ENCODE measurements around the gene MS4A4E. TPM values are rescaled to one million over a fixed set of nuclear protein-coding genes. Genes with fewer than 3 reads are reported as not detected.

MS4A4E gene
- total RNA-seq, 1 donor: not detected

GRCh38 chr11:60150279-60150678 is 92.7 kb downstream of the MS4A4E start:
- DNase-seq (ENCODE audit: low read depth): no peak
- TF ChIP-seq CTCF (IDR thresholded peaks at IDR 0.05; ENCODE audit: insufficient read depth, low read length): no peak
- H3K4me3 ChIP-seq (ENCODE audit: low read depth, low read length): no peak overlapping the region

Small RNA genes lying within 50 kb of the gene (small RNA-seq; reads per million reads assigned to genes)
- not detected for gene MIR6503

Other genes with a start within 250 kb of the MS4A4E start
- not detected in 2 replicates for gene OOSP4B, start 226.0 kb downstream of the MS4A4E start, total RNA-seq (ENCODE audit: low replicate concordance)
- gene OOSP2, start 202.7 kb downstream of the MS4A4E start, total RNA-seq (ENCODE audit: low replicate concordance): not detected in 2 replicates
- not detected in 2 replicates for gene MS4A3, start 186.5 kb downstream of the MS4A4E start, total RNA-seq (ENCODE audit: low replicate concordance)
- 0.16 TPM in 1 of 2 replicates, not detected in the other for gene MS4A2, start 154.5 kb downstream of the MS4A4E start, total RNA-seq (ENCODE audit: low replicate concordance)
- not detected in 2 replicates for gene MS4A6A, start 60.1 kb downstream of the MS4A4E start, total RNA-seq (ENCODE audit: low replicate concordance)
- not detected in 2 replicates for gene MS4A4A, start 37.5 kb upstream of the MS4A4E start, total RNA-seq (ENCODE audit: low replicate concordance)
- gene MS4A6E, start 84.1 kb upstream of the MS4A4E start, total RNA-seq (ENCODE audit: low replicate concordance): not detected in 2 replicates
- gene MS4A7, start 135.4 kb upstream of the MS4A4E start, total RNA-seq (ENCODE audit: low replicate concordance): not detected in 2 replicates
- gene MS4A14, start 153.3 kb upstream of the MS4A4E start, total RNA-seq (ENCODE audit: low replicate concordance): not detected in 2 replicates
- not detected in 2 replicates for gene MS4A5, start 186.4 kb upstream of the MS4A4E start, total RNA-seq (ENCODE audit: low replicate concordance)
- gene MS4A1, start 212.7 kb upstream of the MS4A4E start, total RNA-seq (ENCODE audit: low replicate concordance): 0.25 TPM in 1 of 2 replicates, not detected in the other
- gene MS4A12, start 249.6 kb upstream of the MS4A4E start, total RNA-seq (ENCODE audit: low replicate concordance): not detected in 2 replicates

All from fibroblast of the aortic adventitia (primary cell).